ENCODE data around the gene MRPL30.

MRPL30 gene

GRCh38 chr2:99242151-99242550 is 61.2 kb downstream of the MRPL30 start:
- TF ChIP-seq, protein P1, sequence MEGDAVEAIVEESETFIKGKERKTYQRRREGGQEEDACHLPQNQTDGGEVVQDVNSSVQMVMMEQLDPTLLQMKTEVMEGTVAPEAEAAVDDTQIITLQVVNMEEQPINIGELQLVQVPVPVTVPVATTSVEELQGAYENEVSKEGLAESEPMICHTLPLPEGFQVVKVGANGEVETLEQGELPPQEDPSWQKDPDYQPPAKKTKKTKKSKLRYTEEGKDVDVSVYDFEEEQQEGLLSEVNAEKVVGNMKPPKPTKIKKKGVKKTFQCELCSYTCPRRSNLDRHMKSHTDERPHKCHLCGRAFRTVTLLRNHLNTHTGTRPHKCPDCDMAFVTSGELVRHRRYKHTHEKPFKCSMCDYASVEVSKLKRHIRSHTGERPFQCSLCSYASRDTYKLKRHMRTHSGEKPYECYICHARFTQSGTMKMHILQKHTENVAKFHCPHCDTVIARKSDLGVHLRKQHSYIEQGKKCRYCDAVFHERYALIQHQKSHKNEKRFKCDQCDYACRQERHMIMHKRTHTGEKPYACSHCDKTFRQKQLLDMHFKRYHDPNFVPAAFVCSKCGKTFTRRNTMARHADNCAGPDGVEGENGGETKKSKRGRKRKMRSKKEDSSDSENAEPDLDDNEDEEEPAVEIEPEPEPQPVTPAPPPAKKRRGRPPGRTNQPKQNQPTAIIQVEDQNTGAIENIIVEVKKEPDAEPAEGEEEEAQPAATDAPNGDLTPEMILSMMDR (IDR thresholded peaks at IDR 0.05; ENCODE audit: control insufficient read depth, insufficient read depth, low read depth, low read length, missing control alignments): no peak
- no peak for DNase-seq (ENCODE audit: low read depth)
- no peak overlapping the region for H3K4me3 ChIP-seq (ENCODE audit: control insufficient read depth, low read depth, low read length)

All from AG09309 (cell line).